OCI-LY1 (cell line): Measurements from ENCODE around the gene KRT3.

Experiments used
- H2AFZ ChIP-seq: fragments of 200-600 bp; sonication (generic), shearing (Covaris generic); 2 replicates; pipeline ENCODE4 v1.6.0; 2014; ENCODE audit warnings: antibody characterized with exemption, mild to moderate bottlenecking, low read length
- H3F3A ChIP-seq: fragments of 200-600 bp; sonication (generic), shearing (Covaris generic); 2 replicates; pipeline ENCODE4 v1.6.0; 2014; ENCODE audit warnings: mild to moderate bottlenecking, antibody characterized with exemption, low read length, moderate library complexity; ENCODE audit not compliant: insufficient read depth
- H3K27ac ChIP-seq: fragments of 200-600 bp; sonication (generic); 2 replicates; pipeline ENCODE4 v1.5.1; 2014; ENCODE audit warnings: low read length, mixed run types, mild to moderate bottlenecking, low read depth; ENCODE audit not compliant: poor library complexity, severe bottlenecking
- H3K27me3 ChIP-seq: fragments of 200-600 bp; sonication (generic); 2 replicates; pipeline ENCODE4 v1.6.0; 2014; ENCODE audit warnings: antibody characterized with exemption, mild to moderate bottlenecking, low read length, moderate library complexity; ENCODE audit not compliant: insufficient read depth
- H3K36me3 ChIP-seq: fragments of 200-600 bp; sonication (generic); 2 replicates; pipeline ENCODE4 v1.6.1; 2014; ENCODE audit warnings: mild to moderate bottlenecking, antibody characterized with exemption, low read length, moderate library complexity, mixed read lengths; ENCODE audit not compliant: insufficient read depth
- H3K4me1 ChIP-seq: fragments of 200-600 bp; sonication (generic); 2 replicates; pipeline ENCODE4 v1.5.1; 2014; ENCODE audit warnings: mild to moderate bottlenecking, low read length, moderate library complexity; ENCODE audit not compliant: insufficient read depth, severe bottlenecking
- H3K4me2 ChIP-seq: fragments of 200-600 bp; sonication (generic), shearing (Covaris generic); 2 replicates; pipeline ENCODE4 v1.6.1; 2014; ENCODE audit warnings: low read length
- H3K4me3 ChIP-seq: fragments of 200-600 bp; sonication (generic); 2 replicates; pipeline ENCODE4 v1.5.1; 2014; ENCODE audit warnings: low read length, low read depth, mild to moderate bottlenecking, mixed read lengths; ENCODE audit not compliant: poor library complexity, severe bottlenecking
- H3K79me2 ChIP-seq: fragments of 200-600 bp; shearing (Covaris generic); 2 replicates; pipeline ENCODE4 v1.6.1; 2016; ENCODE audit warnings: mixed run types, low read length, mixed read lengths; ENCODE audit not compliant: insufficient read depth
- H3K9ac ChIP-seq: fragments of 200-600 bp; sonication (generic), shearing (Covaris generic); 2 replicates; pipeline ENCODE4 v1.6.1; 2014; ENCODE audit warnings: mild to moderate bottlenecking, low read length, mixed read lengths
- H3K9me2 ChIP-seq: fragments of 200-600 bp; sonication (generic), shearing (Covaris generic); 2 replicates; pipeline ENCODE4 v1.6.1; 2014; ENCODE audit warnings: low read depth, mild to moderate bottlenecking, low read length, mixed read lengths
- H3K9me3 ChIP-seq: fragments of 200-600 bp; shearing (Covaris generic); 2 replicates; pipeline ENCODE4 v1.6.1; 2014; ENCODE audit warnings: low read length, mixed read lengths
- H4K20me1 ChIP-seq: fragments of 200-600 bp; sonication (generic), shearing (Covaris generic); 2 replicates; pipeline ENCODE4 v1.6.0; 2016; ENCODE audit warnings: mild to moderate bottlenecking, low read length; ENCODE audit not compliant: insufficient read depth
- EZH2 ChIP-seq: fragments of 200-600 bp; sonication (generic), shearing (Covaris generic); IDR thresholded peaks from 2 replicates; pipeline ENCODE4 v1.8.0; 2017; ENCODE audit warnings: borderline replicate concordance, mixed run types, mild to moderate bottlenecking, antibody characterized with exemption, low read length, moderate library complexity, mixed read lengths
- TF ChIP-seq, protein P1 (sequence below): fragments of 200-600 bp; sonication (generic), shearing (Covaris generic); IDR thresholded peaks from 2 replicates; pipeline ENCODE4 v1.5.1; 2017; ENCODE audit warnings: mild to moderate bottlenecking, antibody characterized with exemption, low read length, moderate library complexity, mixed read lengths

The KRT3 gene

DNA sequence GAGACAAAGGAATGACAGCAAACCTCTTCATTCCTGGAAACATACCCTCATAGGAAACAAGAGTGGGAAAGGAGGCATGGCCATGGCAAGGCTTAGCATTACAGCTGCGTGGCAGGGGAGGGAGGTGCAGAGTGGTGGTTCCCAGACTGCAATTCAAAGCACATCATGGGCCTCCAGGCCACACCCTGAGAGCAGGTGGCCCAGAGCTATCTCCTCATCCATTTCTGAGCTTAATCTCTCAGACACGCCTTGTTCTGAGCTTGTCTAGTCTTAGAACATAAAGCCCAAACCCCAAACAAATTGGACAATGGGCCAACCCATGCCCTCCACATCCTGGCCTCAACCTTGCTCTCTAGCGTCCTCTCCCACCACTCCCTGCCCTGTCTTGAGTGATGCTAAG lies 5.9 kb upstream of the KRT3 start:
- H3K9ac ChIP-seq: no peak overlapping the region
- no peaks in the 10 kb centered on the region for H4K20me1 ChIP-seq
- no peaks in the 10 kb centered on the region for H3K36me3 ChIP-seq
- no peak overlapping the region for H3K27ac ChIP-seq
- H3F3A ChIP-seq: no peaks in the 10 kb centered on the region
- TF ChIP-seq EZH2: no peak
- TF ChIP-seq, protein P1, sequence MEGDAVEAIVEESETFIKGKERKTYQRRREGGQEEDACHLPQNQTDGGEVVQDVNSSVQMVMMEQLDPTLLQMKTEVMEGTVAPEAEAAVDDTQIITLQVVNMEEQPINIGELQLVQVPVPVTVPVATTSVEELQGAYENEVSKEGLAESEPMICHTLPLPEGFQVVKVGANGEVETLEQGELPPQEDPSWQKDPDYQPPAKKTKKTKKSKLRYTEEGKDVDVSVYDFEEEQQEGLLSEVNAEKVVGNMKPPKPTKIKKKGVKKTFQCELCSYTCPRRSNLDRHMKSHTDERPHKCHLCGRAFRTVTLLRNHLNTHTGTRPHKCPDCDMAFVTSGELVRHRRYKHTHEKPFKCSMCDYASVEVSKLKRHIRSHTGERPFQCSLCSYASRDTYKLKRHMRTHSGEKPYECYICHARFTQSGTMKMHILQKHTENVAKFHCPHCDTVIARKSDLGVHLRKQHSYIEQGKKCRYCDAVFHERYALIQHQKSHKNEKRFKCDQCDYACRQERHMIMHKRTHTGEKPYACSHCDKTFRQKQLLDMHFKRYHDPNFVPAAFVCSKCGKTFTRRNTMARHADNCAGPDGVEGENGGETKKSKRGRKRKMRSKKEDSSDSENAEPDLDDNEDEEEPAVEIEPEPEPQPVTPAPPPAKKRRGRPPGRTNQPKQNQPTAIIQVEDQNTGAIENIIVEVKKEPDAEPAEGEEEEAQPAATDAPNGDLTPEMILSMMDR: no peak
- H3K4me1 ChIP-seq: no peaks in the 10 kb centered on the region
- no peaks in the 10 kb centered on the region for H3K79me2 ChIP-seq
- H2AFZ ChIP-seq: no peak overlapping the region
- H3K4me2 ChIP-seq: no peak overlapping the region
- no peaks in the 10 kb centered on the region for H3K9me3 ChIP-seq
- peaks cover 5% of the 10 kb centered on the region; the same call in 1 of the 2 replicates for H3K27me3 ChIP-seq
- H3K4me3 ChIP-seq: no peak overlapping the region
- no peaks in the 10 kb centered on the region for H3K9me2 ChIP-seq

DNA sequence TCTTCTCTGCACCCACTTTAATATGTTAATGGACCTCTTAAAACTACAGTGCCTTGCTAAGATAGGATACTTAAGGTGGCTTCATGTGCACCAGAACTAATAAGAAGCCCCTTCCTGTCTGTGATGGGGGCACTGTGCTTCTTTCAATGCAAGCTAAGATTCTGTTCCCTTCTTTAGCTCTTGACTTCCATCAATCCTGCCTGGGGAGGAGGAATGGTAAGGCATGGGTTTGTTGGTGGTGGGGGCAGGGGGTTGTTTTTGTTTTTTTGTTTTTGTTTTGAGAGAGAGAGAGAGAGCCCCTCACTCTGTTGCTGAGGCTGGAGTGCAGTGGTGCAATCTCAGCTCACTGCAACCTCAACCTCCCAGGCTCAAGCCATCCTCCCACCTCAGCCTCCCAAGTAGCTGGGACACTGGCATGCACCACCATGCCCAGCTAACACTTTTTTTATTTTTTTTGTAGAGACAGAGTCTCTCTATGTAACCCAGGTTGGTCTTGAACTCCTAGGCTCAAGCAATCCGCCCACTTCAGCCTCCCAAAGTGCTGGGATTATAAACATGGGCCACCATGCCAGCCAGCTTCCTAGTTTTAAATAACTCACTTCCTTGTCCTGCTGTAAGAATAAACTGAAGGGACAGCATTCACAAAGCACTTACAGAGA lies 4.5 kb upstream of the KRT3 start:
- H3K36me3 ChIP-seq: no peaks in the 10 kb centered on the region
- no peak overlapping the region for H3K4me2 ChIP-seq
- no peaks in the 10 kb centered on the region for H3K79me2 ChIP-seq
- H4K20me1 ChIP-seq: no peaks in the 10 kb centered on the region
- H3F3A ChIP-seq: no peaks in the 10 kb centered on the region
- H3K4me1 ChIP-seq: no peaks in the 10 kb centered on the region
- H3K27ac ChIP-seq: no peak overlapping the region
- H3K9me3 ChIP-seq: no peaks in the 10 kb centered on the region
- H3K9ac ChIP-seq: no peak overlapping the region
- H3K4me3 ChIP-seq: no peak overlapping the region
- no peaks in the 10 kb centered on the region for H3K9me2 ChIP-seq
- TF ChIP-seq EZH2: no peak
- TF ChIP-seq, protein P1: no peak
- H3K27me3 ChIP-seq: peaks cover 5% of the 10 kb centered on the region; the same call in 1 of the 2 replicates
- H2AFZ ChIP-seq: no peak overlapping the region

DNA sequence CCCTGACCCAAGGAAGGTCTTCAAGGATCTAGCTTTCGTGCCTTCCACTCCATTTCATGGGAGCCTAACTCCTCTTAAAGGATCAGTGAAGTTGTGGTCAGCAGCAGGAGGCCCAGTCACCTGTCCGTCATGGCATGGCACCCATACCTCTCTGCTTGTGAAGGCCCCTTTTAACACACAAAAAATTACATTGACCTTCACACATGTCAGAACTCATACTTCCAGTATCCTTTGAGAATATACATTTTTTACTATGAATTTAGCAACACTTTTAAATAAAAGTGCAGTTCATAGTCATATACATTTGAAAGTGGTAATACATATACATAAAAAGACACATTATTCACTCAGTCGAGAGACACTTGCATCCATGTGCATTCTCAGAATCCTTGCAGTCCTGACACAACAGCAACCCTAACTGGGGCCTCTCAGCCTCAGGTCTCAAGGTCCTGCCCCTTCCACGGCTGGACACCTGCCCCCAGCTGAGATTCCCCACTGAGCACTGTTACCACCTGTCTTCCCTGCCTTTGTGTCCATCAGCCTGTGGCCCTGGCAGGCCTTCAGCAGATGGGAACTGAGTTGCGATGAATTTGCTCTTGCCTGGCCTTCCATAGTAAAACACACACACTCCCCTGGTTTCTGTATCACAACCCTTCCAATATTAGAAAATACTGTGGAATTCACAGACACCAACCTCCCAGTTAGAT lies 3.7 kb upstream of the KRT3 start:
- Histone ChIP-seq H3K27ac (no peak overlapping the region), H3K9me2 (no peaks in the 10 kb centered on the region), H3K4me1 (no peaks in the 10 kb centered on the region), H3K4me2 (no peak overlapping the region), H3K36me3 (no peaks in the 10 kb centered on the region), H3F3A (no peaks in the 10 kb centered on the region), H3K27me3 (peaks cover 5% of the 10 kb centered on the region; the same call in 1 of the 2 replicates), H3K9me3 (no peaks in the 10 kb centered on the region), H3K4me3 (no peak overlapping the region), H4K20me1 (no peaks in the 10 kb centered on the region), H3K9ac (no peak overlapping the region), H3K79me2 (no peaks in the 10 kb centered on the region), H2AFZ (no peak overlapping the region)
- no peak for TF ChIP-seq EZH2
- TF ChIP-seq, protein P1: no peak
